ENCODE data around the gene SLC5A10.

The SLC5A10 gene

GRCh38 chr17:18965530-18966236 lies 13.7 kb downstream of the SLC5A10 start:
- DNase-seq: no peak

GRCh38 chr17:18966831-18967624 lies 15.1 kb downstream of the SLC5A10 start:
- no peak for DNase-seq

GRCh38 chr17:18967916-18968315 lies 16.0 kb downstream of the SLC5A10 start:
- DNase-seq: no peak

DNA sequence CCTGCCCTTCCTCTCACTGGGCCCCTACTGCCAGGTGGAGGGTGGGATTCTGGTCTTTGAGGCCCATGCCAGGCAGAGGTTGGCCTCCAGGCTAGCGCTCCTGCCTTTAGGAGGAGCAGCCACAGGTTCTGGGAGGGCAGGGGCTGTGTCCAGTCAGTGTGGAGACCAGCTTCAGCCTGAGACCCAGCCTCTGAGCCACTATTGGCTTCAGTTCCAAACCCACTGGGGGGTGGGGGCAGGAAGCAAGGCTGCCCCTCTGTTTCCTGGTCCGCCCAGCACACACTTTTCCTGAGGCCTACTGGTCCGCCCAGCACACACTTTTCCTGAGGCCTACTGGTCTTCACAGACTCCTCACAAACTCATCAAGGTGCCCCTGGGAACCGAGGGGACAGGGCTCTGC lies 16.4 kb downstream of the SLC5A10 start:
- no peak for DNase-seq

GRCh38 chr17:18968945-18969887 lies 17.3 kb downstream of the SLC5A10 start:
- no peak for DNase-seq

DNA sequence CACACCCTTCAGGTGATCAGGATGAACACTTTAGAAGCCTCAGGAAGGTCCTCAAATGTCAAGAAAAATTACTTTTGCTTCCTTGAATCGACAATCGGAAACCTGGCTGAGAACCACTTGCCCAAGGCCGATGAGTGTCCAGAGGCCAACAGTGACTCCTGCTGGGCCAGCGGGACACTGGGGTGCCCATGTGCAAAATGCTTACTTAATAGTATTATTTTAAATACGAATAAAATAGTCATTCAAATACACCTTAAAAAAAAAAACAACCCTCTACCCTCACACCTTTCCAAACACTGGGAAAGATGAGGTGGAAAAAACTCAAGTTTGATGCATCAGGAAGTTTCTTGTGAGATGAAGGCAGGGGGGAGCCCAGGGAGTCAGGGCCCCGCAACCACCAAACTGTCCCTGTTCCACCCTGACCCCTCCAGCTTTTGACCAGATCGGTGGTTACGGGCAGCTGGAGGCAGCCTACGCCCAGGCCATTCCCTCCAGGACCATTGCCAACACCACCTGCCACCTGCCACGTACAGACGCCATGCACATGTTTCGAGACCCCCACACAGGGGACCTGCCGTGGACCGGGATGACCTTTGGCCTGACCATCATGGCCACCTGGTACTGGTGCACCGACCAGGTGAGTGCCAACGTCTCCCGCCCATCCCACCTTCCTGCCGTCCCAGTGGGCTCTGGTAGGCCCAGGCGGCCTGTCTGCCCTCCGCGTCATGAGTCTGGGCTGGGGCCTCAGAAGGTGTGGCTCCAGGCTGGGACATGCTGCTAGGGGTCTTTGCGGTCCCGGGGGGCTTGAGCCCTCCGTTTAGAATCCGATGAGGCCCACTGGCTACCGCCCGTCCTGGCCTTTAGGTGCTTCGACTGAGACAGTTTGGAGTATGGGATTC lies 18.9 kb downstream of the SLC5A10 start:
- no peak for DNase-seq

- DNase-seq: no peak
Measured at GRCh38 chr17:18971801-18972200, 19.8 kb downstream of the SLC5A10 start.

DNA sequence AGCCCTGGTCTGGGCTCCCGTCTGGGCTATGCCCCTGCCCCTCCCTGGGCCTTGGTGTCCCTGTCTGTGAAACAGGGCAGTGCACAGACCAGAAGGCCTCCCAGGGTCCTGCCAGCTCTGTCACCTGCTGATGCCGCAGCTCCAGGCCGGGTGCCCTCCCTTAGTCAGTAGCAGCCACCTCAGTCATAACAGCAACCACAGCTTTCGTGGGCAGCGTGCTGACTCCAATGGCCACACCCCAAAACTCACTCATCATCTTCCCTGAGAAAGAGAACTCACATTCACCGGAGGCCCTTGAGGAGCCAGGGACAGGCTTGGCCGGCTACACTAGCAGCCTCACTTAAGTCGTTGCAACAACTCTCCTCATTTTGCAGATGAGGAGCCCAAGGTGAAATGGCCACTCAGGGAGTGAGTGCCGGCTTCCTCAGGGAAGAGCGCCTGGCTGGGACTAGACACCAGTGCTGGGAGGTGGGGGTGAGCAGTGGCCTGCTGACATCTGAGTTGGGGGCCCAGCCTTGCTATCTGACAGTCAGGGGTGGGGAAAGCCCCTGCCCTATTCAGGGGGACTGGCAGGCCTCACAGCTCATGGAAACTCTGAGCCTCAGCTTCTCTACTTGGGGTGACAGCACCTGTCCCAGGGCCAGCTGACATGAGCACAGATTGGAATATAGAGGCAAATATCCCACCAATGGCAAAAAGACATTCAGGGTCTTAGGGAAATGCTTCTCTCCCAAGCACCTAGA lies 22.6 kb downstream of the SLC5A10 start:
- DNase-seq: no peak

DNA sequence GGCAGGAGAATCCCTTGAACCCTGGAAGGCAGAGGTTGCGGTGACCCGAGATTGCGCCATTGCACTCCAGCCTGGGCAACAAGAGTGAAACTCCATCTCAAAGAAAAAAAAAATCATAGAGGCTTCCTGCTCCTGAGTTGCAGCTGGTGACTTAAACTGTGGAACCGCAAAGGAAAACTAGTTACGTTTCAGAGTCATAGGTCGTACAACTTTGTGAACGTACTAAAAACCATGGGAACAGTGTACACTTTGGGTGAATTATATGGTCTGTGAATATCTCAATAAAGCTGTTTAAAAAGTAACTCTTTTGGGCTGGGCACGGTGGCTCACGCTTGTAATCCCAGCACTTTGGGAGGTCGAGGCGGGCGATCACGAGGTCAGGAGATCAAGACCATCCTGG lies 23.6 kb downstream of the SLC5A10 start:
- DNase-seq: no peak

- no peak for DNase-seq
Measured at GRCh38 chr17:18976201-18976600, 24.2 kb downstream of the SLC5A10 start.

GRCh38 chr17:18977021-18977420 lies 25.1 kb downstream of the SLC5A10 start:
- no peak for DNase-seq

- no peak for DNase-seq
Measured at GRCh38 chr17:18977646-18978045, 25.7 kb downstream of the SLC5A10 start.

DNA sequence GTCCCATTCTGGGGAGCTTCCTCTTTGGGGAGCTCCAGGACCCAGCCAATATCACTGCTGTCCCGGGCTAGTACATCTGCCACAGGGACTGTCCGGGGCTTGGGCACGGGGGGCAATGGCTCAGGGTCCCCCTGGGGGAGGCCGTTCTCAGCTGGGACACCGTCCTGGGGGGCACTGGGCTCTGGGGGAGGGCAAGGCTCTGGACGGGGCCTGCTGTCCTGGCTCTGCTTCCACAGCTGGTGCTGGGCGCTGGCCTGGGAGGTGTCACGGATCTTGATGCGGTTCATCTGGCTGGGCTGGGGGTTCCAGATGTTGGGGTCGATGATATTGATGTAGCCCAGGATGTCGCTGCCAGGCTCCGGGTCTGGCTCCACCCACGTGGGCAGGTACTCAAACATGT lies 26.1 kb downstream of the SLC5A10 start:
- no peak for DNase-seq

DNA sequence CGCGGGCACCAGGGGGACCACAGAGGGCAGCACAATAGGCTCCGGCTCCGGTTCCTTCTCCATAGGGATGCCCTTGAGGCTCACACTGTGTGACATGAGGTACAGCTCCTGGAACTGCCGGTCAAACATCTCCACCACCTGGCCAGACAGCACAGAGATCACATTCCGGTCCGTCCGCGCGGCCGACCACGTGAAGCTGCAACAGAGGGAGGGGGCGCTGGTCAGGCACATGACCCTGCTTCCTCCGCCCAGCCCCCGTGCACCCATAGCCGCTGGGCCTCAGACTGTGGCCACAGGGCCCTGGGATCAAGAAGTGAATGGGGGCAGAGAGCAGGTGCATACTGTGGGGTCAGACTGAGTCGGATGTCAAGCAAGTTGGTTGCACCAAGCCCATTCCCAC lies 26.7 kb downstream of the SLC5A10 start:
- no peak for DNase-seq

GRCh38 chr17:18980682-18981334 lies 28.8 kb downstream of the SLC5A10 start:
- no peak for DNase-seq

GRCh38 chr17:18981335-18981641 lies 29.3 kb downstream of the SLC5A10 start:
- no peak for DNase-seq

- no peak for DNase-seq
Measured at GRCh38 chr17:18981642-18982424, 29.9 kb downstream of the SLC5A10 start.

DNA sequence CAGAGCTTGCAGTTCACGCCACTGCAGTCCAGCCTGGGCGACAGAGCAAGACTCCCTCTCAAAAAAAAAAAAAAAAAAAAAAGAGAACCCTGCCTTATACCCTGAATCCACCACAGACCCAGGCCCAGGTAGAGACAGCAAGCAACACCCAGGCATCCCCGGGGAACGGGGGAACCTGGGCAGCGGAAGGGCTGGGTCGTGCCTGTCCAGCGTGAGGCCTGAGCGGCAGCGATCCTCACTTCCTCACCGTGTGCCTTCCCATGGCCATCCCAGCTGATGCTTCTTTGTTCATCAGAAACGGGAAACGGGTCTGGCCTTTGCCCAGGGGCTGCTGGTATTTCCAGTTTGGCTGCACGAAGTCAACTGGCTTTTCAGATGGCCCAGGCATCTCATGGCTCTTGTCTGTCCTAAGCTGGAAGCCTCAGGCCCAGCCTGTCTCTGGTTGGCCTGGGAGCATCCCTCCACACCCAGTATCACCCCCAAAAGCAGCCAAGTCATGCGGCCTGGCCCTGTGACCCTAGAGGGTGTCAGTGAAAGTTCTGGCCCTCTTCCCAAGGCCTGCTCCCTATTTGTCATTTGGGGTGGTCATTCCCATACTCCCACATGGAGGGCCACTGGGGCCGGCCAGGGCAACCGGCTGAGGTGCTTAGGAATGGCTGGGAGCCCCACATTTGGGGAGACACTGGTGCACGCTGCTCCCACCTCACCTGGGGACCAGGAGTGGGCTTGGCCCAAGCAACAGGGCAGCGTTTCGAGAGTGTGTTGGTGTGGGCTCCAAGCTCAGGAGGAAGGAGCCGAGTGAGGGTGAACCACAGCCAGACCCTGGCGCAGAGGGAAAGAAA lies 32.5 kb downstream of the SLC5A10 start:
- no peak for DNase-seq

- no peak for DNase-seq
Measured at GRCh38 chr17:18985475-18985874, 33.5 kb downstream of the SLC5A10 start.

All from GF-D8 (cell line).